Muscle of leg (tissue), 11 donors: ENCODE data around the gene SGCD. TPM values are rescaled to one million over a fixed set of nuclear protein-coding genes. Genes with fewer than 3 reads are reported as not detected.

Experiments used
- DNase-seq: peaks from one replicate; pipeline ENCODE4 v3.0.0; 2013
- H3K27ac ChIP-seq: one replicate; pipeline ENCODE4 v1.5.1; 2013; ENCODE audit warnings: mild to moderate bottlenecking, low read length, control low read depth
- H3K27me3 ChIP-seq: one replicate; pipeline ENCODE4 v1.6.1; 2013; ENCODE audit warnings: low read length; ENCODE audit not compliant: control insufficient read depth, insufficient read depth
- H3K36me3 ChIP-seq: one replicate; pipeline ENCODE4 v1.6.1; 2013; ENCODE audit warnings: low read length; ENCODE audit not compliant: control insufficient read depth, insufficient read depth
- H3K4me1 ChIP-seq: one replicate; pipeline ENCODE4 v1.6.1; 2013; ENCODE audit warnings: low read length; ENCODE audit not compliant: control insufficient read depth, insufficient read depth
- H3K4me3 ChIP-seq: one replicate; pipeline ENCODE4 v1.5.1; 2013; ENCODE audit warnings: low read length, control low read depth
- H3K9me3 ChIP-seq: replicated peaks from 2 replicates; pipeline ENCODE4 v1.6.1; 2013; ENCODE audit warnings: low read depth, low read length; ENCODE audit not compliant: control insufficient read depth
- WGBS: methylation state at CpG from one replicate; pipeline ENCODE4 v1.1.5; 2013; ENCODE audit warnings: missing lambda C conversion rate; ENCODE audit not compliant: insufficient coverage; 5-methylcytosine and 5-hydroxymethylcytosine counted together
- polyA plus RNA-seq, 8 donors: library from polyadenylated mRNA; unstranded; fragments of 120-200 nt; gene quantifications; one replicate each; pipeline versions ENCODE4 v1.2.1 to v1.2.3, GENCODE V29; 2013; ENCODE audit warnings: inconsistent platforms in 1 of 8, low replicate concordance in 1 of 8; ENCODE audit not compliant: insufficient read length in 8 of 8, insufficient read depth in 1 of 8
- total RNA-seq: library from RNA; stranded (reverse); fragments of 120-200 nt; gene quantifications from one replicate; pipeline ENCODE4 v1.2.4, GENCODE V29; 2013

The SGCD gene
- total and polyA plus RNA-seq, 9 donors: 35.2 to 92.5 (median 82.7) TPM

- Histone ChIP-seq H3K9me3 (no peaks in the 10 kb centered on the region), H3K36me3 (no peaks in the 10 kb centered on the region), H3K4me1 (peaks cover 4% of the 10 kb centered on the region), H3K27ac (no peak overlapping the region), H3K4me3 (no peak overlapping the region), H3K27me3 (no peaks in the 10 kb centered on the region)
- DNase-seq: no peak
- WGBS: 34% methylated on average over 2 of the region's 2 CpGs
These were observed 359.4 kb downstream of the SGCD start for GRCh38 chr5:156686380-156686779.

- Histone ChIP-seq H3K4me1 (peaks cover 4% of the 10 kb centered on the region), H3K27ac (no peak overlapping the region), H3K36me3 (no peaks in the 10 kb centered on the region), H3K4me3 (no peak overlapping the region), H3K9me3 (no peaks in the 10 kb centered on the region), H3K27me3 (no peaks in the 10 kb centered on the region)
- DNase-seq: no peak
- WGBS: 34% methylated on average over 3 of the region's 4 CpGs
These were observed 359.8 kb downstream of the SGCD start for GRCh38 chr5:156686796-156687195.

- no peak for DNase-seq
- no peaks in the 10 kb centered on the region for H3K9me3 ChIP-seq
- H3K4me3 ChIP-seq: no peak overlapping the region
- 74% methylated on average over 5 of the region's 8 CpGs for WGBS
- H3K36me3 ChIP-seq: no peaks in the 10 kb centered on the region
- no peaks in the 10 kb centered on the region for H3K27me3 ChIP-seq
- peaks cover 4% of the 10 kb centered on the region for H3K4me1 ChIP-seq
- no peak overlapping the region for H3K27ac ChIP-seq
These were observed 360.6 kb downstream of the SGCD start for GRCh38 chr5:156687514-156687913.

GRCh38 chr5:156691572-156691971, 364.6 kb downstream of the SGCD start:
- Histone ChIP-seq H3K9me3 (no peaks in the 10 kb centered on the region), H3K36me3 (no peaks in the 10 kb centered on the region), H3K4me3 (no peak overlapping the region), H3K27me3 (no peaks in the 10 kb centered on the region), H3K4me1 (peaks cover 4% of the 10 kb centered on the region), H3K27ac (no peak overlapping the region)
- DNase-seq: no peak
- WGBS: no CpG with 5 or more reads among the region's 2 CpGs

- H3K4me1 ChIP-seq: no peaks in the 10 kb centered on the region
- no peaks in the 10 kb centered on the region for H3K27me3 ChIP-seq
- H3K4me3 ChIP-seq: no peak overlapping the region
- no peak overlapping the region for H3K27ac ChIP-seq
- no peaks in the 10 kb centered on the region for H3K9me3 ChIP-seq
- no CpG with 5 or more reads among the region's 1 CpG for WGBS
- H3K36me3 ChIP-seq: no peaks in the 10 kb centered on the region
- DNase-seq: no peak
These were observed 366.1 kb downstream of the SGCD start for GRCh38 chr5:156693113-156693512.

- Histone ChIP-seq H3K4me3 (no peak overlapping the region), H3K27me3 (no peaks in the 10 kb centered on the region), H3K9me3 (no peaks in the 10 kb centered on the region), H3K4me1 (no peaks in the 10 kb centered on the region), H3K27ac (no peak overlapping the region), H3K36me3 (peaks cover 2% of the 10 kb centered on the region)
- DNase-seq: no peak
- WGBS: no CpG with 5 or more reads among the region's 2 CpGs
These were observed 367.6 kb downstream of the SGCD start for GRCh38 chr5:156694598-156694997.

GRCh38 chr5:156695774-156696173, 368.8 kb downstream of the SGCD start:
- Histone ChIP-seq H3K36me3 (peaks cover 2% of the 10 kb centered on the region), H3K4me1 (no peaks in the 10 kb centered on the region), H3K9me3 (no peaks in the 10 kb centered on the region), H3K27ac (no peak overlapping the region), H3K4me3 (no peak overlapping the region), H3K27me3 (no peaks in the 10 kb centered on the region)
- whole genome bisulfite sequencing: 86% methylated on average over 1 of the region's 2 CpGs
- DNase-seq: no peak

- Histone ChIP-seq H3K36me3 (peaks cover 2% of the 10 kb centered on the region), H3K4me3 (no peak overlapping the region), H3K27ac (no peak overlapping the region), H3K4me1 (no peaks in the 10 kb centered on the region), H3K27me3 (no peaks in the 10 kb centered on the region), H3K9me3 (no peaks in the 10 kb centered on the region)
- 43% methylated on average over 3 of the region's 3 CpGs for WGBS
- peak; percentile 29 for DNase-seq
These were observed 371.4 kb downstream of the SGCD start for GRCh38 chr5:156698323-156698722.

GRCh38 chr5:156699147-156699546, 372.2 kb downstream of the SGCD start:
- no peak for DNase-seq
- no CpG with 5 or more reads among the region's 1 CpG for WGBS
- Histone ChIP-seq H3K27ac (no peak overlapping the region), H3K4me3 (no peak overlapping the region), H3K27me3 (no peaks in the 10 kb centered on the region), H3K9me3 (no peaks in the 10 kb centered on the region), H3K36me3 (peaks cover 2% of the 10 kb centered on the region), H3K4me1 (no peaks in the 10 kb centered on the region)

- H3K9me3 ChIP-seq: no peaks in the 10 kb centered on the region
- no peak overlapping the region for H3K27ac ChIP-seq
- WGBS: 81% methylated on average over 2 of the region's 3 CpGs
- no peak for DNase-seq
- no peaks in the 10 kb centered on the region for H3K36me3 ChIP-seq
- no peak overlapping the region for H3K4me3 ChIP-seq
- no peaks in the 10 kb centered on the region for H3K4me1 ChIP-seq
- H3K27me3 ChIP-seq: no peaks in the 10 kb centered on the region
These were observed 377.2 kb downstream of the SGCD start for GRCh38 chr5:156704139-156704538.

GRCh38 chr5:156706631-156707030, 379.7 kb downstream of the SGCD start:
- H3K9me3 ChIP-seq: no peaks in the 10 kb centered on the region
- H3K27ac ChIP-seq: no peak overlapping the region
- no peaks in the 10 kb centered on the region for H3K27me3 ChIP-seq
- H3K4me3 ChIP-seq: no peak overlapping the region
- H3K36me3 ChIP-seq: no peaks in the 10 kb centered on the region
- no peaks in the 10 kb centered on the region for H3K4me1 ChIP-seq
- no peak for DNase-seq
